Karpas-422 (cell line): ENCODE measurements around the gene NPC1L1. TPM values are rescaled to one million over a fixed set of nuclear protein-coding genes. Genes with fewer than 3 reads are reported as not detected.
"Not testable (repeated sequence)": the region's sequence is repeated elsewhere in the genome, so short reads cannot be mapped to it uniquely, and the experiment has no call there.

Experiments
- DNase-seq: peaks from one replicate; pipeline ENCODE4 v3.0.0-alpha.2; 2015
- H2AFZ ChIP-seq: fragments of 200-600 bp; sonication (generic); 2 replicates; pipeline ENCODE4 v1.6.1; 2014; ENCODE audit warnings: antibody characterized with exemption, low read length, mixed read lengths
- H3K27ac ChIP-seq: fragments of 200-600 bp; sonication (generic); 2 replicates; pipeline ENCODE4 v1.5.1; 2014; ENCODE audit warnings: mild to moderate bottlenecking, low read length, moderate library complexity
- H3K27me3 ChIP-seq: fragments of 200-600 bp; sonication (generic); 2 replicates; pipeline ENCODE4 v1.6.1; 2014; ENCODE audit warnings: low read length, mixed read lengths
- H3K36me3 ChIP-seq: fragments of 200-600 bp; sonication (generic); 2 replicates; pipeline ENCODE4 v1.6.1; 2014; ENCODE audit warnings: low read length, mixed read lengths; ENCODE audit not compliant: insufficient read depth
- H3K4me1 ChIP-seq: fragments of 200-600 bp; sonication (generic); 2 replicates; pipeline ENCODE4 v1.6.1; 2014; ENCODE audit warnings: mild to moderate bottlenecking, low read length, mixed read lengths
- H3K4me2 ChIP-seq: fragments of 200-600 bp; sonication (generic); 2 replicates; pipeline ENCODE4 v1.6.1; 2014; ENCODE audit warnings: low read length, low read depth, mild to moderate bottlenecking; ENCODE audit not compliant: poor library complexity, severe bottlenecking
- H3K4me3 ChIP-seq: fragments of 200-600 bp; sonication (generic); 2 replicates; pipeline ENCODE4 v1.5.1; 2014; ENCODE audit warnings: mild to moderate bottlenecking, antibody characterized with exemption, low read length, mixed read lengths
- H3K79me2 ChIP-seq: fragments of 200-600 bp; sonication (generic); 2 replicates; pipeline ENCODE4 v1.6.1; 2014; ENCODE audit warnings: mild to moderate bottlenecking, low read length, mixed read lengths
- H3K9ac ChIP-seq: fragments of 200-600 bp; sonication (generic); 2 replicates; pipeline ENCODE4 v1.6.0; 2014; ENCODE audit warnings: low read length
- H3K9me2 ChIP-seq: fragments of 200-600 bp; sonication (generic), shearing (Covaris generic); replicated peaks from 2 replicates; pipeline ENCODE4 v1.6.0; 2014; ENCODE audit warnings: mild to moderate bottlenecking, low read length, moderate library complexity; ENCODE audit not compliant: insufficient read depth
- H3K9me3 ChIP-seq: fragments of 300-700, 200-600 bp; sonication (generic); 2 replicates; pipeline ENCODE4 v1.6.1; 2014; ENCODE audit warnings: low read length, mixed read lengths
- H4K20me1 ChIP-seq: fragments of 200-600 bp; sonication (generic); 2 replicates; pipeline ENCODE4 v1.6.1; 2014; ENCODE audit warnings: mild to moderate bottlenecking, antibody characterized with exemption, low read length, low read depth; ENCODE audit not compliant: insufficient read depth
- total RNA-seq: library from RNA; depleted of rRNA; stranded (reverse); fragments of >200 nt; shearing (Covaris generic); gene quantifications from 2 replicates; pipeline ENCODE4 v1.2.3, GENCODE V29; 2014; ENCODE audit warnings: low replicate concordance

Gene NPC1L1
- total RNA-seq, 1 experiment from 2014 or later = not detected

- H4K20me1 ChIP-seq = peaks cover 12% of the 10 kb centered on the region
- H3K79me2 ChIP-seq = no peaks in the 10 kb centered on the region
- H3K9ac ChIP-seq = no peak overlapping the region
- no peak overlapping the region for H3K4me2 ChIP-seq
- no peaks in the 10 kb centered on the region for H3K9me2 ChIP-seq
- H2AFZ ChIP-seq = no peak overlapping the region
- no peaks in the 10 kb centered on the region for H3K9me3 ChIP-seq
- no peak overlapping the region for H3K4me3 ChIP-seq
- peaks cover 16% of the 10 kb centered on the region for H3K36me3 ChIP-seq
- H3K27ac ChIP-seq = no peak overlapping the region
- no peak for DNase-seq
- H3K27me3 ChIP-seq = no peaks in the 10 kb centered on the region
- H3K4me1 ChIP-seq = no peaks in the 10 kb centered on the region
Observed at GRCh38 chr7:44561962-44562621, 21.0 kb upstream of the NPC1L1 start.

GRCh38 chr7:44561481-44561880, 20.4 kb upstream of the NPC1L1 start:
- no peak overlapping the region for H3K9ac ChIP-seq
- no peak overlapping the region for H3K4me3 ChIP-seq
- H3K27me3 ChIP-seq = no peaks in the 10 kb centered on the region
- no peaks in the 10 kb centered on the region for H3K79me2 ChIP-seq
- H3K9me2 ChIP-seq = no peaks in the 10 kb centered on the region
- H4K20me1 ChIP-seq = peaks cover 12% of the 10 kb centered on the region
- no peaks in the 10 kb centered on the region for H3K9me3 ChIP-seq
- H3K27ac ChIP-seq = no peak overlapping the region
- no peak overlapping the region for H3K4me2 ChIP-seq
- H3K36me3 ChIP-seq = peaks cover 15% of the 10 kb centered on the region
- no peak for DNase-seq
- H3K4me1 ChIP-seq = no peaks in the 10 kb centered on the region
- H2AFZ ChIP-seq = no peak overlapping the region

- H2AFZ ChIP-seq = no peak overlapping the region
- peaks cover 6% of the 10 kb centered on the region for H3K36me3 ChIP-seq
- no peaks in the 10 kb centered on the region for H3K9me3 ChIP-seq
- no peak overlapping the region for H3K9ac ChIP-seq
- H3K4me1 ChIP-seq = no peaks in the 10 kb centered on the region
- H3K27me3 ChIP-seq = no peaks in the 10 kb centered on the region
- no peaks in the 10 kb centered on the region for H3K9me2 ChIP-seq
- peaks cover 5% of the 10 kb centered on the region; the same call in 1 of the 2 replicates for H4K20me1 ChIP-seq
- no peak for DNase-seq
- no peak overlapping the region for H3K4me3 ChIP-seq
- H3K4me2 ChIP-seq = no peak overlapping the region
- no peak overlapping the region for H3K27ac ChIP-seq
- no peaks in the 10 kb centered on the region for H3K79me2 ChIP-seq
Observed at GRCh38 chr7:44559485-44559884, 18.4 kb upstream of the NPC1L1 start.

GRCh38 chr7:44557485-44557884, 16.4 kb upstream of the NPC1L1 start:
- no peaks in the 10 kb centered on the region for H3K27me3 ChIP-seq
- H3K4me3 ChIP-seq = no peak overlapping the region
- no peak for DNase-seq
- no peaks in the 10 kb centered on the region for H3K9me2 ChIP-seq
- no peaks in the 10 kb centered on the region for H3K9me3 ChIP-seq
- no peaks in the 10 kb centered on the region for H3K36me3 ChIP-seq
- H2AFZ ChIP-seq = no peak overlapping the region
- no peaks in the 10 kb centered on the region; the same call in 1 of the 2 replicates for H4K20me1 ChIP-seq
- no peaks in the 10 kb centered on the region for H3K4me1 ChIP-seq
- H3K27ac ChIP-seq = no peak overlapping the region
- H3K9ac ChIP-seq = no peak overlapping the region
- no peaks in the 10 kb centered on the region for H3K79me2 ChIP-seq
- no peak overlapping the region for H3K4me2 ChIP-seq

- Histone ChIP-seq H3K27me3 (no peaks in the 10 kb centered on the region), H3K4me2 (no peak overlapping the region), H3K36me3 (no peaks in the 10 kb centered on the region), H3K9ac (no peak overlapping the region), H3K79me2 (no peaks in the 10 kb centered on the region), H3K9me2 (no peaks in the 10 kb centered on the region), H3K4me1 (no peaks in the 10 kb centered on the region), H3K4me3 (no peak overlapping the region), H3K27ac (no peak overlapping the region), H2AFZ (no peak overlapping the region), H3K9me3 (no peaks in the 10 kb centered on the region), H4K20me1 (no peaks in the 10 kb centered on the region)
- no peak for DNase-seq
Observed at GRCh38 chr7:44555350-44555749, 14.2 kb upstream of the NPC1L1 start.

- H2AFZ ChIP-seq, H3K9ac ChIP-seq, H3K9me3 ChIP-seq, H3K4me2 ChIP-seq, H4K20me1 ChIP-seq, H3K27ac ChIP-seq, DNase-seq, H3K4me3 ChIP-seq, H3K9me2 ChIP-seq, H3K36me3 ChIP-seq, H3K4me1 ChIP-seq, H3K27me3 ChIP-seq, H3K79me2 ChIP-seq: not testable (repeated sequence)
Observed at GRCh38 chr7:44552473-44553005, 11.4 kb upstream of the NPC1L1 start.

- H3K4me1 ChIP-seq = no peaks in the 10 kb centered on the region
- no peaks in the 10 kb centered on the region for H3K9me3 ChIP-seq
- H4K20me1 ChIP-seq = no peaks in the 10 kb centered on the region
- H3K9ac ChIP-seq = no peak overlapping the region
- H2AFZ ChIP-seq = no peak overlapping the region
- H3K27me3 ChIP-seq = no peaks in the 10 kb centered on the region
- no peaks in the 10 kb centered on the region for H3K9me2 ChIP-seq
- no peak overlapping the region for H3K4me2 ChIP-seq
- H3K36me3 ChIP-seq = no peaks in the 10 kb centered on the region
- no peak overlapping the region for H3K4me3 ChIP-seq
- no peak for DNase-seq
- H3K27ac ChIP-seq = no peak overlapping the region
- no peaks in the 10 kb centered on the region for H3K79me2 ChIP-seq
Observed at GRCh38 chr7:44549457-44549856, 8.3 kb upstream of the NPC1L1 start.

GRCh38 chr7:44548893-44549292, 7.8 kb upstream of the NPC1L1 start:
- H3K9me2 ChIP-seq = no peaks in the 10 kb centered on the region
- H3K4me1 ChIP-seq = no peaks in the 10 kb centered on the region
- no peak overlapping the region for H2AFZ ChIP-seq
- no peaks in the 10 kb centered on the region for H4K20me1 ChIP-seq
- H3K4me2 ChIP-seq = no peak overlapping the region
- no peaks in the 10 kb centered on the region for H3K9me3 ChIP-seq
- H3K79me2 ChIP-seq = no peaks in the 10 kb centered on the region
- H3K36me3 ChIP-seq = no peaks in the 10 kb centered on the region
- H3K9ac ChIP-seq = no peak overlapping the region
- no peak overlapping the region for H3K27ac ChIP-seq
- DNase-seq = no peak
- no peak overlapping the region for H3K4me3 ChIP-seq
- H3K27me3 ChIP-seq = no peaks in the 10 kb centered on the region
